ENCODE measurements around the gene MTX3. TPM values are rescaled to one million over a fixed set of nuclear protein-coding genes. Genes with fewer than 3 reads are reported as not detected.

The MTX3 gene

GRCh38 chr5:79931409-79931808 lies 59.7 kb downstream of the MTX3 start:
- no peaks in the 10 kb centered on the region for H3K4me1 ChIP-seq (ENCODE audit: control insufficient read depth, insufficient read depth, low read depth, low read length)
- no peak for DNase-seq
- H2BK120ac ChIP-seq (ENCODE audit: low read depth, low read length), result no peak overlapping the region
- no peaks in the 10 kb centered on the region for H3K79me1 ChIP-seq (replicated peaks; ENCODE audit: low read length, poor library complexity, severe bottlenecking)
- H3K36me3 ChIP-seq (ENCODE audit: control insufficient read depth in 1 of 2, insufficient read depth in 2 of 2, low read depth in 1 of 2, low read length in 2 of 2), result no peaks in the 10 kb centered on the region
- H2AFZ ChIP-seq (ENCODE audit: low read depth, low read length), result no peak overlapping the region
- no peak overlapping the region for H3K4me2 ChIP-seq (ENCODE audit: low read length, poor library complexity, severe bottlenecking)
- no peak overlapping the region for H3K9ac ChIP-seq (ENCODE audit: low read length)
- H3K18ac ChIP-seq (ENCODE audit: low read depth in 1 of 2, low read length in 2 of 2), result no peak overlapping the region
- no peak overlapping the region for H3K27ac ChIP-seq (ENCODE audit: low read length, poor library complexity, severe bottlenecking)
- H4K91ac ChIP-seq (ENCODE audit: low read length), result no peak overlapping the region
- H3K9me3 ChIP-seq (ENCODE audit: control insufficient read depth, low read length), result no peaks in the 10 kb centered on the region
- no peak overlapping the region for H2BK12ac ChIP-seq (ENCODE audit: low read length in 2 of 2)
- no CpG with 5 or more reads among the region's 2 CpGs for WGBS
- H3K23ac ChIP-seq (ENCODE audit: low read length in 2 of 2), result no peak overlapping the region
- H3K14ac ChIP-seq (ENCODE audit: low read length in 2 of 2), result no peak overlapping the region
- no peak overlapping the region for H2BK5ac ChIP-seq (ENCODE audit: low read depth, low read length, poor library complexity, severe bottlenecking)
- H2AK5ac ChIP-seq (ENCODE audit: low read length, severe bottlenecking), result no peak overlapping the region
- peaks cover 11 to 49% of the 10 kb centered on the region in 2 experiments for H3K27me3 ChIP-seq (ENCODE audit: control insufficient read depth in 1 of 2, insufficient read depth in 1 of 2, low read length in 2 of 2)
- no peak overlapping the region for H4K8ac ChIP-seq (ENCODE audit: low read length)
- H3K4ac ChIP-seq (ENCODE audit: low read depth in 1 of 2, low read length in 2 of 2), result no peak overlapping the region
- no peak overlapping the region for H2BK15ac ChIP-seq (ENCODE audit: low read depth, poor library complexity, severe bottlenecking)
- H3K4me3 ChIP-seq (ENCODE audit: insufficient read depth in 1 of 2, low read depth in 1 of 2, low read length in 2 of 2), result no peak overlapping the region

- H3K79me1 ChIP-seq (replicated peaks; ENCODE audit: low read length, poor library complexity, severe bottlenecking), result no peaks in the 10 kb centered on the region
- no peaks in the 10 kb centered on the region for H3K4me1 ChIP-seq (ENCODE audit: control insufficient read depth, insufficient read depth, low read depth, low read length)
- DNase-seq, result no peak
- no peak overlapping the region for H3K18ac ChIP-seq (ENCODE audit: low read depth in 1 of 2, low read length in 2 of 2)
- H3K4me3 ChIP-seq (ENCODE audit: insufficient read depth in 1 of 2, low read depth in 1 of 2, low read length in 2 of 2), result no peak overlapping the region
- no peak overlapping the region for H2BK12ac ChIP-seq (ENCODE audit: low read length in 2 of 2)
- no peak overlapping the region for H3K9ac ChIP-seq (ENCODE audit: low read length)
- no peak overlapping the region for H4K91ac ChIP-seq (ENCODE audit: low read length)
- no peak overlapping the region for H2AFZ ChIP-seq (ENCODE audit: low read depth, low read length)
- no peak overlapping the region for H2BK15ac ChIP-seq (ENCODE audit: low read depth, poor library complexity, severe bottlenecking)
- no peak overlapping the region for H2BK120ac ChIP-seq (ENCODE audit: low read depth, low read length)
- H4K8ac ChIP-seq (ENCODE audit: low read length), result no peak overlapping the region
- H2BK5ac ChIP-seq (ENCODE audit: low read depth, low read length, poor library complexity, severe bottlenecking), result no peak overlapping the region
- no peak overlapping the region for H3K27ac ChIP-seq (ENCODE audit: low read length, poor library complexity, severe bottlenecking)
- H3K23ac ChIP-seq (ENCODE audit: low read length in 2 of 2), result no peak overlapping the region
- WGBS, result 86% methylated on average over 5 of the region's 5 CpGs
- no peak overlapping the region for H3K4me2 ChIP-seq (ENCODE audit: low read length, poor library complexity, severe bottlenecking)
- no peaks in the 10 kb centered on the region for H3K36me3 ChIP-seq (ENCODE audit: control insufficient read depth in 1 of 2, insufficient read depth in 2 of 2, low read depth in 1 of 2, low read length in 2 of 2)
- no peaks in the 10 kb centered on the region for H3K9me3 ChIP-seq (ENCODE audit: control insufficient read depth, low read length)
- no peak overlapping the region for H3K14ac ChIP-seq (ENCODE audit: low read length in 2 of 2)
- H3K27me3 ChIP-seq (ENCODE audit: control insufficient read depth in 1 of 2, insufficient read depth in 1 of 2, low read length in 2 of 2), result peaks cover 11 to 42% of the 10 kb centered on the region in 2 experiments
- H3K4ac ChIP-seq (ENCODE audit: low read depth in 1 of 2, low read length in 2 of 2), result no peak overlapping the region
- no peak overlapping the region for H2AK5ac ChIP-seq (ENCODE audit: low read length, severe bottlenecking)
These were observed 62.0 kb downstream of the MTX3 start for GRCh38 chr5:79929095-79929494.

Small RNA genes lying within 50 kb of the gene (small RNA-seq; reads per million reads assigned to genes)
- not detected for gene TRMT112P2 (ENCODE audit: low read depth)

Measured in mesenchymal stem cell (in vitro differentiated cells and primary cell).